ENCODE measurements around the gene COL6A2. TPM values are rescaled to one million over a fixed set of nuclear protein-coding genes. Genes with fewer than 3 reads are reported as not detected.

The COL6A2 gene
- 32.0 and 38.6 TPM in 2 replicates for total RNA-seq
- long read RNA-seq = 0 reads

GRCh38 chr21:46097336-46098293, at the start of gene COL6A2:
TSS of gene COL6A2 (plus strand) at chr21:46098112.
- Mint-ChIP-seq H3K4me1 (ENCODE audit: low read depth) (no peaks in the 10 kb centered on the region), H3K4me3 (ENCODE audit: low read depth) (peak within 1 kb of the TSS; percentile 65), H3K27me3 (peaks cover 41% of the 10 kb centered on the region), H3K36me3 (ENCODE audit: insufficient read depth) (peaks cover 5% of the 10 kb centered on the region), H3K27ac (peak within 1 kb of the TSS; percentile 62), H3K9me3 (ENCODE audit: low read depth) (peaks cover 12% of the 10 kb centered on the region)
- DNase-seq (ENCODE audit: low spot score, unreplicated experiment) = peak; percentile 47
- peak; percentile 33 for TF ChIP-seq CTCF (IDR thresholded peaks at IDR 0.05; ENCODE audit: unreplicated experiment)

- DNase-seq (ENCODE audit: low spot score, unreplicated experiment) = no peak
- H3K27ac Mint-ChIP-seq = no peak overlapping the region
Observed at GRCh38 chr21:46048926-46049889, 48.7 kb upstream of the COL6A2 start.

GRCh38 chr21:46049890-46050667, 47.8 kb upstream of the COL6A2 start:
- Mint-ChIP-seq H3K4me1 (ENCODE audit: low read depth) (peaks cover 5% of the 10 kb centered on the region), H3K4me3 (ENCODE audit: low read depth) (no peak overlapping the region), H3K36me3 (ENCODE audit: insufficient read depth) (no peaks in the 10 kb centered on the region), H3K9me3 (ENCODE audit: low read depth) (no peaks in the 10 kb centered on the region), H3K27me3 (peaks cover 14% of the 10 kb centered on the region), H3K27ac (no peak overlapping the region)
- DNase-seq (ENCODE audit: low spot score, unreplicated experiment) = peak; percentile 6
- no peak for TF ChIP-seq CTCF (IDR thresholded peaks at IDR 0.05; ENCODE audit: unreplicated experiment)

More at GRCh38 chr21:46048926-46049889, 48.7 kb upstream of the COL6A2 start:
- Mint-ChIP-seq H3K4me3 (ENCODE audit: low read depth) (no peak overlapping the region), H3K4me1 (ENCODE audit: low read depth) (peaks cover 5% of the 10 kb centered on the region), H3K27me3 (peaks cover 14% of the 10 kb centered on the region), H3K9me3 (ENCODE audit: low read depth) (no peaks in the 10 kb centered on the region), H3K36me3 (ENCODE audit: insufficient read depth) (no peaks in the 10 kb centered on the region)
- no peak for TF ChIP-seq CTCF (IDR thresholded peaks at IDR 0.05; ENCODE audit: unreplicated experiment)

- Mint-ChIP-seq H3K9me3 (ENCODE audit: low read depth) (no peaks in the 10 kb centered on the region), H3K4me1 (ENCODE audit: low read depth) (peaks cover 5% of the 10 kb centered on the region), H3K4me3 (ENCODE audit: low read depth) (no peak overlapping the region), H3K36me3 (ENCODE audit: insufficient read depth) (no peaks in the 10 kb centered on the region), H3K27me3 (peaks cover 14% of the 10 kb centered on the region), H3K27ac (no peak overlapping the region)
- peak; percentile 8 for DNase-seq (ENCODE audit: low spot score, unreplicated experiment)
- TF ChIP-seq CTCF (IDR thresholded peaks at IDR 0.05; ENCODE audit: unreplicated experiment) = no peak
Observed at GRCh38 chr21:46050668-46051378, 47.1 kb upstream of the COL6A2 start.

All from progenitor cell of endocrine pancreas (in vitro differentiated cells).